WI38 (cell line): ENCODE measurements around the gene STX16.
A peak's percentile ranks its signal among the peaks of the same experiment; 100 is the strongest.

Experiments
- H3K4me3 ChIP-seq: 2 replicates; pipeline ENCODE4 v1.5.1; 2011; ENCODE audit warnings: low read depth, mild to moderate bottlenecking, control low read depth, low read length
- TF ChIP-seq, protein P1 (sequence below): IDR thresholded peaks from 2 replicates; pipeline ENCODE4 v1.5.1; 2012; ENCODE audit warnings: low read depth, mild to moderate bottlenecking, control low read depth, low read length

Gene STX16

DNA sequence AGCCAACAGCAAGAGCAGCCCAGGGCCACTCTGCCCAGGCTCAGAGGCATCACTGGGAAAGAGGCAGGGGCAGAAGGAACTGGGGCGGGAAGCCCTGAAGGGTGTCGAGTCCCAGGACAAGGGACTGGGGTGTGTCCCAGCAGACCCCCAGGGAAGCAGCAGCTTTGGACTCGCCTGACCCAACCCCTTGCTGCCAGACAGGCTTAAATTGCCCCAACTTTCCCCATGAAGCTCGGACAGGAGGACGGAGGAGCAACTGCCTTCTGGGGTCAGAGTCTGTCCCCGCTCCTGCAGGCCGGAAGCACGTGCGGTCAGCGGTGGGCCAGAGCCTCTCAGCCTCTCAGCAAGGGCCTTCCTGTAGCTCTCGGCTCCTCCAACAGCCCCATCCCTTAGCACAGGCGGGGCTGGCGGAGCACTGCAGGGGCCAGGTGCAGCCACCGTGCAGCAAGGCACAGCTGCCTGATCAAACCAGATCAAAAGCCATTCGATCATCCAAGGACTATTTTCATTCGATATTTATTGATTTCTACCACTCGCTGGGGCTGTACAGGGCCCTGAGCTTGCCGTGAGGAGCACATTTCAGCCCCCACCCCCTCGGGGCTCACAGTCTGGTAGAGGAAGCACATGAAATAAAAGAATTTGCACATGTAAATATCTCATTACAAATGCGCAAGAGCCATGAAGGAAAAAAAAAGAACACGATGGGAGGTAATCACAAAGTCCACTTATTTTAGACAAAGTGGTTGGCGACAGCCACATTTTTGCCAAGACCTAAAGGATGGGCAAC lies 31.8 kb upstream of the STX16 start:
- H3K4me3 ChIP-seq = no peak overlapping the region
- TF ChIP-seq, protein P1, sequence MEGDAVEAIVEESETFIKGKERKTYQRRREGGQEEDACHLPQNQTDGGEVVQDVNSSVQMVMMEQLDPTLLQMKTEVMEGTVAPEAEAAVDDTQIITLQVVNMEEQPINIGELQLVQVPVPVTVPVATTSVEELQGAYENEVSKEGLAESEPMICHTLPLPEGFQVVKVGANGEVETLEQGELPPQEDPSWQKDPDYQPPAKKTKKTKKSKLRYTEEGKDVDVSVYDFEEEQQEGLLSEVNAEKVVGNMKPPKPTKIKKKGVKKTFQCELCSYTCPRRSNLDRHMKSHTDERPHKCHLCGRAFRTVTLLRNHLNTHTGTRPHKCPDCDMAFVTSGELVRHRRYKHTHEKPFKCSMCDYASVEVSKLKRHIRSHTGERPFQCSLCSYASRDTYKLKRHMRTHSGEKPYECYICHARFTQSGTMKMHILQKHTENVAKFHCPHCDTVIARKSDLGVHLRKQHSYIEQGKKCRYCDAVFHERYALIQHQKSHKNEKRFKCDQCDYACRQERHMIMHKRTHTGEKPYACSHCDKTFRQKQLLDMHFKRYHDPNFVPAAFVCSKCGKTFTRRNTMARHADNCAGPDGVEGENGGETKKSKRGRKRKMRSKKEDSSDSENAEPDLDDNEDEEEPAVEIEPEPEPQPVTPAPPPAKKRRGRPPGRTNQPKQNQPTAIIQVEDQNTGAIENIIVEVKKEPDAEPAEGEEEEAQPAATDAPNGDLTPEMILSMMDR = no peak

DNA sequence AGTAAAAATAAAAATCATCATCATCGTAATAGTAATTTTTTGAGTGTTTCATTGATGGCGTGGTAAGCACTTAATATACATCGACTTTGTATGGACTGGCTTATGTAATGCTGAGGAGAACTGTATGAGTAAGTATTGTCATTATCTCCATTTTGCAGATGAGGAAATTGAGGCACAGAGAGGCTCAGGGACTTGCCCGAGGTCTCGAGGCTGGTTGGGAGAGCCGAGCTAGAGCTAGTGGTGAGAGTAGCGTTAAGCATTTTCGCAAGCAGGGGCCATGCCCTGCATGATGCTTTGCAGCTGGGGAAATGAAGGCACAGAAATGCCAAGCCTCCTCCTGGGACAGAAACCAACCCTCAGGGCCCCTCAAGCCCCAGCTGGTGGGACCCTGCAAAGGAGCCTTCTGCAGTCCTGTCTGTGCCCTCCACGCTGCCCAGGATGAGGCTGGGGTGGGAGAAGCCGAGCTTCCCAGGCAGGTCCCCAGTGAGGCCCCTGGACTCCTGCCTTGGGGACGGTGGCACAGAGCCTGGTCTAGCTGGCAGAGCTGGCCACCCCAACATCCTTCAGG lies 31.1 kb upstream of the STX16 start:
- TF ChIP-seq, protein P1 = no peak
- no peak overlapping the region for H3K4me3 ChIP-seq

DNA sequence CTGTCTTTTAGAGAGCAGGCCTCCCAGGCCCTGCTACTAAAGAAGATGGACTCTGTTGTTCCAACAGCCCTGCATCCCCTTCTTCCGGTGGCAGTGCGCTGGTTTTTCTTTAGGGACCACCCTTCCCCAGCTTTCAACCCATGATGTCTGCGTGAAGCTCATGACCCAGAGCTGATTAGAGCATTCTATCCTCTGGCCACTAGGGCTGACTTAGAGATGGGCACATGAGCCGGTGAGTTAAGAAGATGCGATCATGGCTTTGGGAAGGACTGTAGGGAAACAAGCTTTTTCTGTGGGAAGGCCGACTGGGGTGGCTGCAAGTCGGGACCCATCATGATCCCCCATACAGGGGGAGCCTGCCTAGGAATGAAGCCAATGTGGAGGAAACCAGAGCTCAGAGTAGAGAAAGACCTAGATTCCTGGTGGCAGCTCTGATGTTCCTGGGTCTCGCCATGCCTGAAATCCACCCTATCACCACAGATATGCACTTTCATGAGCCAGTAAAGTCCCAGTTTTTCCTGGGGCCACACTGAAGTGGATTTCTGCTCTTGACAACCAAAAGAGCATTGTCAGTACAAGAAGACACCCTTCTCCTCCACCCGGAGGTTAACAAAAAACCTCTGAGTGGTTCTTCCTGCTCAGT lies 29.1 kb upstream of the STX16 start:
- no peak overlapping the region for H3K4me3 ChIP-seq
- TF ChIP-seq, protein P1 = 0 out of 2 replicates have a peak, but pooled peaks have one; percentile 17

DNA sequence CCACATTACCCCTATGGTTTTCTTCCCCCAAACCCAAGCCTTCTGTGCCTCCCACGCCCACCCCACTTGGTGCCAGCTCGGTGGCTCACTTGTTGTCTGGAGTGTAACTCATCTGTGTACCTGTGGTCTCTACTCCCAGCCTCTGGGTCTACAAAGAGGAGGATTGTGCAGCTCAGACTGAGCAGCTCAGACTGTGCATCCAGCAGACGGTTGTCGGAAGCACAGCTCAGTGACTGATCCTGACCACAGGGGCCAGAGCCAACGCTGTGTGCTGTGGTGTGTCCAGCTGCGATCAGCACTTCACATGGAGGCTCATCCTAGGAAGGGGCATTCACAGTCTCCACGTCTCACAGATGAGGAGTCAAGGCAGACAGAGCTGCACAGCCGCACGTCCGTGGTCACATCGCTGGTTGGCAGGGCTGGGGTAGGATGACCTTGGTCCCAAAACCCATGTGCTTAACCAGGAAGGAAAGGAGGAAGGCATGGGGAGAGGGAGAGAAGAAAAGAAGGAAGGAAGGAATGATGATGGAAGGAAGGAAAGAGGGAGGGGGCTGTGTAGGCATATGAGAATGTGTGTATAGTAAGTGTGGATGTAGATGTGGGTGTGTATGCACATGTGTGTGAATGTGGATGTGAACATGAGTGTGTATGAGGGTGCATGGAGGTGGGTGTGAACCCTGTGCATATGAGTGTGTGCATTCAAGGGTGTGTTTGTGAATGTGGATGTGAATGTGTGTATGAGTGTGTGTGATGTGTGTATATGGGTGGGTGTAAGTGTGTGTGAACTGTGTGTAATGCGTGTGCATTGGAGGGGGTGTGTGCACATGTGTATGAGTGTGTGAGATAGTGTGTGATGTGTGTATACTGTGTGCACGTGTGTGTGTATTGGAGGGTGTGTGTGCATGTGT lies 28.2 kb upstream of the STX16 start:
- TF ChIP-seq, protein P1 = no peak
- no peak overlapping the region for H3K4me3 ChIP-seq

DNA sequence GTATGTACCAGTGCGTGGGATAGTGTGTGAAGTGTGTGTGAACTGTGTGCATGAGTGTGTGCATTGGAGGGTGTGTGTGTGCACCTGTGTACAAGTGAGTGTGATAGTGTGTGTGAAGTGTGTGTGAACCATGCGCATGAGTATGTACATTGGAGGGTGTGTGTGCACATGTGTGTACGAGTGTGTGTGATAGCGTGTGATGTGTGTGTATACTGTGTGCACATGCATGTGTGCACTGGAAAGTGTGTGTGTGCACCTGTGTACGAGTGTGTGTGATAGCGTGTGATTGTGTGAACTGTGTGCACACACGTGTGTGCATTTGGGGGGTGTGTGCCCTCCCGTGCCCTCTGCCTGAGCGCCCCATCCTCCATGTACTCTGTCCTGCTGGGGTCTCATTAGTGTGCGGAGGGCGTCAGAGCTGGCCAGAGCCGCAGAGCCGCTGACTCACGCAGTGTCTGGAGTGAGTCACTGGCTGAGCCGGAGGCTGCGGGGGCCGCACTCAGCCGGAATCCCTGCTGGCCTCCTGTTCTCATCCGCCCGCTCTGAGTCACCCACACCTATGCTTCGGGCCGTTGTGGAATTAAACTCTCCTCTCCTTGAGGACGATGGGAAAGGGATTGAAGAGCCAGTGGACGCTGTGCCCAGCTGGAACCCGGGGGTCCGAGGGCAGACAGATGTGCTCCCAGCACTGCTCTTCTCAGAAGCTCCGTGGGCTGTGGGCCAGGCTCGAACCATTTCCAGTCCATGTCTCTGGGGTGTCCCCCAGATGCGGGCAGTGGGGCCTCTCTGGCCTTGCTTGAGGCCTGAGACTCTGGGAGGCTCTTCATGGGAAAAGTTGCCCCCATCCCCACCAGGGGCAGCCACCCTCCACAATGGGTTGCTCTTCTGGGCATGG lies 27.3 kb upstream of the STX16 start:
- TF ChIP-seq, protein P1 = no peak
- H3K4me3 ChIP-seq = no peak overlapping the region

DNA sequence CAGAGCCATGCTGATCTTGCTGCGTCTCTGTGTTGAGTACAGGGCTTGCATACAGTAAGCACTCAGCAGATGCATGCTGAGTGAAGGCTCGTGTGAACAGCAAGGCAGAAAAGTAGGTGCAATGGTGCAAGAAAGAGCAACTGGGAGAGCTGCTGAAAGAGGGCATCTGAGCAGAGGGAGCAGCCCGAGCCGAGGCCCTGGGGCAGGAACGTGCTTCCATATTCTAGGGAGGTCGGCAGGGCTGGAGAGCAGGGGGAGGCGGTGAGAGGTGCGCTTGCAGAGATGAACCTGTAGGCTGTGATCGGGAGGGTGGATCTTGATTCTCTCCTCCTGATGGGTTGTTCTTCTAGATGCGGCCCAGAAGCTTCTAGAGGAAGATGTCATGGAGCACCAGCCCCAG lies 26.4 kb upstream of the STX16 start:
- no peak overlapping the region for H3K4me3 ChIP-seq
- TF ChIP-seq, protein P1 = no peak
